IPS-18c (cell line): ENCODE data around the gene DLL4.
"Not testable (repeated sequence)": the region's sequence is repeated elsewhere in the genome, so short reads cannot be mapped to it uniquely, and the experiment has no call there.

Experiments used
- H3K4me3 ChIP-seq: 2 replicates; pipeline ENCODE4 v1.7.0; 2013; ENCODE audit warnings: low read depth, mild to moderate bottlenecking, low read length, moderate library complexity; ENCODE audit not compliant: insufficient read depth
- H3K9me3 ChIP-seq: one replicate; pipeline ENCODE4 v1.6.1; 2013; ENCODE audit warnings: mild to moderate bottlenecking, low read length, moderate library complexity; ENCODE audit not compliant: control insufficient read depth, insufficient read depth

The DLL4 gene

GRCh38 chr15:40960151-40960885 lies 31.2 kb downstream of the DLL4 start:
- Histone ChIP-seq H3K4me3 (no peak overlapping the region), H3K9me3 (no peaks in the 10 kb centered on the region)

- no peak overlapping the region for H3K4me3 ChIP-seq
- no peaks in the 10 kb centered on the region for H3K9me3 ChIP-seq
These were observed 31.8 kb downstream of the DLL4 start for GRCh38 chr15:40960925-40961324.

GRCh38 chr15:40961740-40962139 lies 32.6 kb downstream of the DLL4 start:
- H3K9me3 ChIP-seq, H3K4me3 ChIP-seq: not testable (repeated sequence)

GRCh38 chr15:40962317-40962716 lies 33.2 kb downstream of the DLL4 start:
- not testable (repeated sequence) for H3K9me3 ChIP-seq, H3K4me3 ChIP-seq

DNA sequence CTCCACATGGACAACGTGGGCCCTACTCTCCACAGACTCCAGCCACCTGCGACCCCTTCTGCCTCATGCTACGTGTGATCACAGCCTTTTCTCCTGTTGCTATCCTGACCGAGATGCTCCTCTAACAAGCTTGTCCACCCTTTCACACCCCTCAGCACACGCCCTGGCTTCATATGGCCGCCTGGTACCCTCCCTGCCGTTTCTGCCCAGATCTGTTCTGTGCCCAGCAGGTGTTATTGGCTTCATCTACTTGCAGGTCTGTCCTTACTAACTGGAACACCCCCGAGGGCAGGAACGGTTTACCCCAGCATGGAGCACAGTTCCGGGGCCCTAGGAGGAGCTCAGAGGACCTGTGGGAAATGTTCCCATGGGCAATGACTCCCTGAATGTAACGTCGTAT lies 34.1 kb downstream of the DLL4 start:
- no peaks in the 10 kb centered on the region for H3K9me3 ChIP-seq
- H3K4me3 ChIP-seq: no peak overlapping the region

DNA sequence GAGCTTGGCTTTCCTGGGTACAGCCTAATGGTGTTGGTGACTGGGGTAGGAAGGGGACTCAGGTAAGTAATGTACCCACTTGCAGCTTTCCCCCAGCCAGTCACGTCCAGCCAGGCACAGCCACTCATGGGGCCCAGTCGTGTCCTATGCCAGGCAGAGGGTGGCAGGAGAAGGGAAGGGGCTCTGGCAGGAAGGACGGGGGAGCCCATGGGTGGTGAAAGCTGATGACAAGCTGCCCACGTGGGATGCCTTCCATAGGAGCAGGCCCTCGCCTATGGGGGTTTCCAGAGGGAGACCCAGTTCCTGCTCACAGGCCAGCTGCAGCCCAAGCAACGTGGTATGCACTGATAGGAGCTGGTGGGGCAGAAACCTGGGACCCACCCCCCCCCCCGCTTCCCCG lies 34.9 kb downstream of the DLL4 start:
- H3K9me3 ChIP-seq: no peaks in the 10 kb centered on the region

DNA sequence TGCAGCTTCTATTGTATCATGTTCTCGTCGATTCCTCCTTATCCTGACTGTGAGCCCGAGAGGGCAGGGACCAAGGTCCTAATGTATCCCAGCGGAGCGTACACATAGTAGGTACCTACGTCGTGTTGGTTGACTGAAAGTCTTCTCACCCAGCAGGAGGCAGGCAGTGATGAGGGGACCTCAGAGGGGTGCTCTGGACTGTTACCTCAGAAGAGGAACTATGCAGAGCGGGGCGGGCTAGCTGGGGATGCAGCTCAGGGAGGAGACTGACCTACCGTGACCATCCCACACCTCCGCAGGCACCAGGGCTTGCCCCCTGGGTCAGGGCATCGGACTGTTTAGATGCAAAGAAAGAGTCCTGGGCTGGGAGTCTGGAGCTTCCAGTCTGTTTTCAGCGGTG lies 35.5 kb downstream of the DLL4 start:
- Histone ChIP-seq H3K4me3 (no peak overlapping the region), H3K9me3 (no peaks in the 10 kb centered on the region)

More for the DNA sequence above, 34.9 kb downstream of the DLL4 start:
- H3K4me3 ChIP-seq: no peak overlapping the region

DNA sequence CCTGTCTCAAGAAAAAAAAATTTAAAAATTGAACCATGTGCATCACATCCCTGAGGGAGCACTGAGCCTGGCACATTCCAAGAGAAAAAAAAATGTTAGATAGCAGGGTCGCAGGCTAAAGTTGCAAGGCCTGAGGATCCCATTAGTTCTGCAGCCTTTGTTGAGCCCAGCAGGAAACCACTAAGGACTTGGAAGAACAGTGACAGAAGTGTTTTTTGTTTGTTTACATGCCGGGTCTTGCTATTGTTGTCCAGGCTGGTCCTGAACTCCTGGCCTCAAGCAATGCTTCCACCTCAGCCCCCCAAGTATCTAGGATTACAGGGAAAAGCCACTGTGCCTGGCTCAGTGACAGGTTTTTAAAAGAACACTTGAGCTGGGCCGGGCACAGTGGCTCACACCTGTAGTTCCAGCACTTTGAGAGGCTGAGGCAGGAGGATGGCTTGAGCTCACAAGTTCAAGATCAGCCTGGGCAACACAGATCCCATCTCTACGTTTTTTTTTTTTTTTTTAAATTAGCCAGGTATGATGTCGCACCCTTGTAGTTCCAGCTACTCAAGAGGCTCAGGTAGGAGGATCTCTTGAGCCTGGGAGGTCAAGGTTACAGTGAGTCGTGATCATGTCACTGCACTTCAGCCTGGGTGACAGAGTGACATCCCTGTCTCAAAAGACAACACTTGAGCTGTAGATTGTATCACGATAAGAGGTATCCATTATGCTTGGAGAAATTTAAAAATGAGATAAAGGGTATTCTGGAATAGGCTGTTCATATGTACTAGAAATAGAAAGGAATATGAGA lies 39.3 kb downstream of the DLL4 start:
- no peaks in the 10 kb centered on the region for H3K9me3 ChIP-seq

DNA sequence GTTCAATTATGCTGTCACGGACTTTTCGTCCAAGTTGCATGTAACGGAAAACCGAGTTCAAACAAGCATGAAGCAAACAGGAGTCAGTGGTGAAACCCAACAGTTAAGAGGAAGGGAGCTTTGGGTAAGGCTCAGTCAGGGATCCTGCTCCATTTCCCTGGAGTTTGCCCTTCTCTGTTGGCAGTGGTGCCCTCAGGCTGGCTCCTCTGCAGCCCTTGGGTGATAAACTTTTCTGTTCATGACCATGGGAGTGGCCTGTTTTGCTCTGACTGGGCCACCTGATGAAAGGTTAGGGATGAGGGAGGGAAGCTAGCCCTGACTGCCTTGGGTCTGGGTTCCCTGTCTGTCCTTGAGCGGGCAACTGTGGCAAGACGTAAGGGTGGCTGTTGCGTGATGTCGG lies 40.2 kb downstream of the DLL4 start:
- no peak overlapping the region for H3K4me3 ChIP-seq
- H3K9me3 ChIP-seq: no peaks in the 10 kb centered on the region

More for the DNA sequence above, 39.3 kb downstream of the DLL4 start:
- H3K4me3 ChIP-seq: no peak overlapping the region

GRCh38 chr15:40974879-40975278 lies 45.7 kb downstream of the DLL4 start:
- Histone ChIP-seq H3K4me3 (no peak overlapping the region), H3K9me3 (no peaks in the 10 kb centered on the region)

- Histone ChIP-seq H3K9me3 (no peaks in the 10 kb centered on the region), H3K4me3 (no peak overlapping the region)
These were observed 47.7 kb downstream of the DLL4 start for GRCh38 chr15:40976819-40977218.

GRCh38 chr15:40978141-40978540 lies 49.0 kb downstream of the DLL4 start:
- H3K4me3 ChIP-seq: no peak overlapping the region
- no peaks in the 10 kb centered on the region for H3K9me3 ChIP-seq

- Histone ChIP-seq H3K9me3 (no peaks in the 10 kb centered on the region), H3K4me3 (no peak overlapping the region)
These were observed 49.4 kb downstream of the DLL4 start for GRCh38 chr15:40978562-40978961.

GRCh38 chr15:40981186-40981585 lies 52.0 kb downstream of the DLL4 start:
- no peaks in the 10 kb centered on the region for H3K9me3 ChIP-seq
- H3K4me3 ChIP-seq: no peak overlapping the region

DNA sequence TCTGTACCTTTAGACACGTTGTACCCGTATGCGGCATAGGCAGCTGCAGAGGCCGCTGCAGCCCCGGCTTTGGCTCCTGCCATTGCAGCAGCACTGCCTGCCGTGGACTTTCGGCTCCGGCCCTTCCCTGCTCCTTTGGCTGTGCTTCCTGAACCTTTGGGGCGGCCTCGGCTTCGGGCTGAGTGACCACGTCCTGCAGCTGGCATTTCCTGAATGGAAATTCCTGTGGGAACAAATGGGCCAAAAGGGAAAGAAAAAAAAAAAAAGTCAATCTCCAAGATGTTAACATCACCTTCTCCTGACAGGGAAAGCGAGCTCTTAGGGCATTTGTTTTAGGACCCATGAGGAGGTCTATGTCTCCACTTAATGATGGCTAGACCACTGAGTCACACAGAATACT lies 53.7 kb downstream of the DLL4 start:
- Histone ChIP-seq H3K9me3 (no peaks in the 10 kb centered on the region), H3K4me3 (no peak overlapping the region)

- H3K4me3 ChIP-seq: no peak overlapping the region
- no peaks in the 10 kb centered on the region for H3K9me3 ChIP-seq
These were observed 55.3 kb downstream of the DLL4 start for GRCh38 chr15:40984406-40984805.

DNA sequence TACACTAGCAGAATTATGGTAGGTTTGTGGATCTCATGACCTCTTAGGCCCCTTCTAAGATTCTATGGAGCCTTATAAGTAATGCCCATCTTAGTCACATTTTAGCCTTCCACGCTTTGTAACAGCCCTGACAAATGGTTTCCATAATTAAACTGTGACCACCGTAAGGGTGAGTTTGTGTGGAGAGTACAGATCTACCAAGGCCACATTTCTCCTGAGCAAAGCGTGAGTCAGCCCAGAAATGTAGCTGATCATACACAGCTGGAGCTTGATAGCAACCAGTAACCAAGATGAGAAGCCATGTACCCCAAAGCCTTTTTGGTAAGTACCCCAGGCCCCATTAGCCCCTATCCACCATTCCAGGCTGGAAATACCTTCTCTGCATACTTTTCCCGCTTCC lies 55.8 kb downstream of the DLL4 start:
- H3K4me3 ChIP-seq: no peak overlapping the region
- no peaks in the 10 kb centered on the region for H3K9me3 ChIP-seq

DNA sequence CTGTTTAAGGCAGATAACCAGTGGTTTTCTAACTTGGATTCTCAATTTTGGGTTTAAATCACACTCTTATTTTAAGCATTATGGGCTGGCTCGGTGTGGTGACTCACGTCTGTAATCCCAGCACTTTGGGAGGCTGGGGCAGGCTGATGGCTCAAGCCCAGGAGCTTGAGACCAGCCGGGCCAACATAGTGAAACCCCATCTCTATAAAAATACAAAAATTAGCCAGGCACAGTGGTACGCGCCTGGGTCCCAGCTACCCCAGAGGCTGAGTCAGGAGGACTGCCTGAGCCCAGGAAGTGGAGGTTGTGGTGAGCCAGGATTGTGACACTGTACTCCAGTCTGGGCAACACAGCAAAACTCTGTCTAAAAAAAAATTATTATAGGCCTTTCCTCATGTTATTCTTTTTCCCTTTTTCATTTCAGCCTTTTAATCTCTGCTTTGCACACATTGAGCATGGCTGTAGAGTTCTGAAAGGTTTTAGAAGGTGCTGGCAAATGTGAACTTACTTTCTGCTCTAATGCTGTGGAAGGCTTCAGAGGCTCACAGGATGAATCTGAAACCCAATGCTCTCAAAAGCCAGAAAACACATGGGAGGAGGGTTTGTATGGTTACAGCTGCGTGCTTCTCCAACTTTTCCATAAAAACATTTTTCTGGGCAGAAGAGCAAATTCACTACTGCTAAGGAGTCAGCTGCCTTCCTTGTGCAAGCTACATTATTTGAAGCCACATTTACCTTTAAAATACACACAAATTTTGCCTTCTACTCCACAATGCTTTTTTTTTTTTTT lies 56.6 kb downstream of the DLL4 start:
- H3K4me3 ChIP-seq: no peak overlapping the region
- H3K9me3 ChIP-seq: no peaks in the 10 kb centered on the region
